AG04450 (cell line): ENCODE measurements around the gene FGB. TPM values are rescaled to one million over a fixed set of nuclear protein-coding genes. Genes with fewer than 3 reads are reported as not detected.

Source experiments
- CTCF ChIA-PET: fragments of 300-600, 350-600 bp; formaldehyde crosslinking; extraction: SDS; loops from one replicate; lab custom pipeline; 2022; ENCODE audit warnings: antibody characterized with exemption, inconsistent platforms; lab: Charles Lee
- POLR2A ChIA-PET: fragments of 350-600 bp; formaldehyde crosslinking; extraction: SDS; loops from one replicate; lab custom pipeline; 2021; ENCODE audit warnings: antibody characterized with exemption, inconsistent platforms; lab: Yijun Ruan, JAX
- DNase-seq: peaks from one replicate; pipeline ENCODE4 v3.0.0-alpha.2; 2011; ENCODE audit warnings: low read depth, low spot score
- H3K27ac ChIP-seq: one replicate; pipeline ENCODE4 v1.5.1; 2012; ENCODE audit warnings: low read depth, low read length, control low read depth
- H3K27me3 ChIP-seq: one replicate; pipeline ENCODE4 v1.6.0; 2012; ENCODE audit warnings: low read length; ENCODE audit not compliant: control insufficient read depth, insufficient read depth
- H3K4me3 ChIP-seq: 2 replicates; pipeline ENCODE4 v1.5.1; 2011; ENCODE audit warnings: mild to moderate bottlenecking, low read depth, low read length, control low read depth
- H3K9me3 ChIP-seq: 2 replicates; pipeline ENCODE4 v1.5.1; 2012; ENCODE audit warnings: low read length; ENCODE audit not compliant: control insufficient read depth, insufficient read depth
- CTCF ChIP-seq: IDR thresholded peaks from 2 replicates; pipeline ENCODE4 v1.5.1; 2011; ENCODE audit warnings: low read depth, low read length, control low read depth, inconsistent platforms
- polyA plus RNA-seq: library from polyadenylated mRNA; depleted of rRNA; stranded (reverse); fragments of >200 nt; gene quantifications from 2 replicates; pipeline ENCODE4 v1.2.3, GENCODE V29; 2011

FGB gene
- polyA plus RNA-seq, 1 experiment = 0.17 TPM

- Histone ChIP-seq H3K9me3 (no peaks in the 10 kb centered on the region), H3K27ac (no peak overlapping the region), H3K4me3 (no peak overlapping the region), H3K27me3 (no peaks in the 10 kb centered on the region)
- ChIA-PET POLR2A (no interaction called here), CTCF (interaction anchor here (0.7 kb wide), 1 partner anchor 17 kb away, joined by 4 read pairs; no protein-coding TSS in a partner anchor)
- no peak for DNase-seq
- TF ChIP-seq CTCF = no peak
Observed at GRCh38 chr4:154542271-154542879, 20.4 kb upstream of the FGB start.

- Histone ChIP-seq H3K4me3 (no peak overlapping the region), H3K27me3 (no peaks in the 10 kb centered on the region), H3K27ac (no peak overlapping the region), H3K9me3 (no peaks in the 10 kb centered on the region)
- POLR2A ChIA-PET = no interaction called here
- CTCF ChIA-PET = interaction anchor here (0.9 to 7.1 kb wide), 3 partner anchors 13 to 77 kb away, joined by 3 to 39 read pairs (median 13); no protein-coding TSS in a partner anchor
- 0 out of 2 replicates have a peak, but pooled peaks have one; percentile 22 for TF ChIP-seq CTCF
- no peak for DNase-seq
Observed at GRCh38 chr4:154545689-154546088, 17.1 kb upstream of the FGB start.

GRCh38 chr4:154549894-154550790 lies 12.7 kb upstream of the FGB start, which contains the start of gene PLRG1:
PLRG1 (minus strand) TSS chr4:154550400; CDS start chr4:154550308, 92 bp downstream.
- peak; percentile 82 for DNase-seq
- ChIA-PET POLR2A (interaction anchor here (0.5 to 0.6 kb wide), 4 partner anchors 30 to 1133 kb away, joined by 3 to 7 read pairs (median 4); no protein-coding TSS in a partner anchor), CTCF (interaction anchor here (0.6 to 7.1 kb wide), 17 partner anchors 9 to 1403 kb away, joined by 3 to 162 read pairs (median 5); partner anchors contain the start of genes CTSO and FGB)
- peak within 1 kb of the TSS; percentile 59 for H3K27ac ChIP-seq
- peak; percentile 13; the same call in 1 of the 2 replicates for TF ChIP-seq CTCF
- H3K9me3 ChIP-seq = no peaks in the 10 kb centered on the region
- H3K27me3 ChIP-seq = no peaks in the 10 kb centered on the region
- H3K4me3 ChIP-seq = peak within 1 kb of the TSS; percentile 86

GRCh38 chr4:154551872-154552686 lies 10.7 kb upstream of the FGB start:
- ChIA-PET CTCF (interaction anchor here (0.6 to 6.8 kb wide), 19 partner anchors 7 to 824 kb away, joined by 3 to 162 read pairs (median 5); partner anchors contain the start of gene FGB), POLR2A (no interaction called here)
- H3K4me3 ChIP-seq = no peak overlapping the region
- no peaks in the 10 kb centered on the region for H3K9me3 ChIP-seq
- no peak overlapping the region for H3K27ac ChIP-seq
- peak; percentile 65 for DNase-seq
- no peaks in the 10 kb centered on the region for H3K27me3 ChIP-seq
- TF ChIP-seq CTCF = peak; percentile 77
